Measurements from ENCODE around the gene CD68. TPM values are rescaled to one million over a fixed set of nuclear protein-coding genes. Genes with fewer than 3 reads are reported as not detected.

The CD68 gene
- polyA plus RNA-seq, 3 donors = 642 to 884 (median 744) TPM

- intact Hi-C loops (cut with micrococcal nuclease) = loop anchor here (10.0 kb wide), 3 partner anchors 135 to 315 kb away; partner anchors contain the start of genes CTDNEP1 (in 1 of the 2), ELP5 (in 1 of the 2), FGF11 (in 1 of the 2) and KCTD11 (in 1 of the 2)
- peaks cover 22% of the 10 kb centered on the region for H3K4me1 Mint-ChIP-seq
- H3K4me1 ChIP-seq (ENCODE audit: control insufficient read depth in 1 of 2, insufficient read depth in 2 of 2, low read length in 2 of 2) = peaks cover 16 to 20% of the 10 kb centered on the region in 2 donors
- H3K36me3 ChIP-seq (replicated peaks in 1 of 2; ENCODE audit: control insufficient read depth in 1 of 2, insufficient read depth in 2 of 2, low read length in 2 of 2) = peaks cover 60 to 76% of the 10 kb centered on the region in 2 donors
- H3K27ac ChIP-seq (ENCODE audit: low read depth in 1 of 2, low read length in 2 of 2) = no peak overlapping the region
- peaks cover 68 to 84% of the 10 kb centered on the region in 2 donors for H3K36me3 Mint-ChIP-seq
- TF ChIP-seq, protein P1, sequence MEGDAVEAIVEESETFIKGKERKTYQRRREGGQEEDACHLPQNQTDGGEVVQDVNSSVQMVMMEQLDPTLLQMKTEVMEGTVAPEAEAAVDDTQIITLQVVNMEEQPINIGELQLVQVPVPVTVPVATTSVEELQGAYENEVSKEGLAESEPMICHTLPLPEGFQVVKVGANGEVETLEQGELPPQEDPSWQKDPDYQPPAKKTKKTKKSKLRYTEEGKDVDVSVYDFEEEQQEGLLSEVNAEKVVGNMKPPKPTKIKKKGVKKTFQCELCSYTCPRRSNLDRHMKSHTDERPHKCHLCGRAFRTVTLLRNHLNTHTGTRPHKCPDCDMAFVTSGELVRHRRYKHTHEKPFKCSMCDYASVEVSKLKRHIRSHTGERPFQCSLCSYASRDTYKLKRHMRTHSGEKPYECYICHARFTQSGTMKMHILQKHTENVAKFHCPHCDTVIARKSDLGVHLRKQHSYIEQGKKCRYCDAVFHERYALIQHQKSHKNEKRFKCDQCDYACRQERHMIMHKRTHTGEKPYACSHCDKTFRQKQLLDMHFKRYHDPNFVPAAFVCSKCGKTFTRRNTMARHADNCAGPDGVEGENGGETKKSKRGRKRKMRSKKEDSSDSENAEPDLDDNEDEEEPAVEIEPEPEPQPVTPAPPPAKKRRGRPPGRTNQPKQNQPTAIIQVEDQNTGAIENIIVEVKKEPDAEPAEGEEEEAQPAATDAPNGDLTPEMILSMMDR (IDR thresholded peaks at IDR 0.05) = no peak
- no peaks in the 10 kb centered on the region for H3K9me3 ChIP-seq (replicated peaks in 1 of 2; ENCODE audit: control insufficient read depth in 1 of 2, insufficient read depth in 1 of 2, low read length in 2 of 2)
- H3K4me3 ChIP-seq (replicated peaks in 1 of 3; ENCODE audit: low read depth in 2 of 3, low read length in 3 of 3) = no peak overlapping the region
- H3K4me3 Mint-ChIP-seq = no peak overlapping the region
- H4K20me1 ChIP-seq (ENCODE audit: insufficient read depth, low read length) = peaks cover 24% of the 10 kb centered on the region
- H3K27me3 ChIP-seq (ENCODE audit: control insufficient read depth in 2 of 2, insufficient read depth in 2 of 2, low read length in 2 of 2) = no peaks in the 10 kb centered on the region
- H3K4me2 ChIP-seq (replicated peaks; ENCODE audit: extremely low read depth, low read length, poor library complexity, severe bottlenecking) = no peak overlapping the region
- DNase-seq = peak in 1 of 3 donors; percentile 2
- H3K27me3 Mint-ChIP-seq (ENCODE audit: low read depth in 3 of 3) = peaks cover 0 to 2% (median 2%) of the 10 kb centered on the region in 3 donors
- WGBS (ENCODE audit: insufficient coverage) = 100% methylated on average over 1 of the region's 5 CpGs
- H3K9ac ChIP-seq (ENCODE audit: insufficient read depth, low read length, poor library complexity, severe bottlenecking) = no peak overlapping the region
- no peak overlapping the region for H2AFZ ChIP-seq (ENCODE audit: insufficient read depth, low read depth, low read length, poor library complexity, severe bottlenecking)
- H3K79me2 ChIP-seq (ENCODE audit: insufficient read depth, low read length) = peaks cover 79% of the 10 kb centered on the region
- peak overlapping the region in 2 of 7 donors; percentile 2 to 47 for H3K27ac Mint-ChIP-seq
- peaks cover 0 to 4% (median 0%) of the 10 kb centered on the region in 7 donors for H3K9me3 Mint-ChIP-seq
Observed at GRCh38 chr17:7569571-7569970, 9.9 kb upstream of the CD68 start.

GRCh38 chr17:7570351-7570750 lies 9.1 kb upstream of the CD68 start:
- no peak overlapping the region for H3K27ac ChIP-seq (ENCODE audit: low read depth in 1 of 2, low read length in 2 of 2)
- H3K4me2 ChIP-seq (replicated peaks; ENCODE audit: extremely low read depth, low read length, poor library complexity, severe bottlenecking) = no peak overlapping the region
- no peak overlapping the region for H3K4me3 Mint-ChIP-seq

More at GRCh38 chr17:7570351-7570750, 9.1 kb upstream of the CD68 start:
- Histone ChIP-seq H2AFZ (ENCODE audit: insufficient read depth, low read depth, low read length, poor library complexity, severe bottlenecking) (no peak overlapping the region), H3K4me3 (replicated peaks in 1 of 3; ENCODE audit: low read depth in 2 of 3, low read length in 3 of 3) (no peak overlapping the region), H4K20me1 (ENCODE audit: insufficient read depth, low read length) (peaks cover 31% of the 10 kb centered on the region), H3K9ac (ENCODE audit: insufficient read depth, low read length, poor library complexity, severe bottlenecking) (no peak overlapping the region), H3K36me3 (replicated peaks in 1 of 2; ENCODE audit: control insufficient read depth in 1 of 2, insufficient read depth in 2 of 2, low read length in 2 of 2) (peaks cover 60 to 76% of the 10 kb centered on the region in 2 donors), H3K27me3 (ENCODE audit: control insufficient read depth in 2 of 2, insufficient read depth in 2 of 2, low read length in 2 of 2) (no peaks in the 10 kb centered on the region), H3K79me2 (ENCODE audit: insufficient read depth, low read length) (peaks cover 79% of the 10 kb centered on the region), H3K9me3 (replicated peaks in 1 of 2; ENCODE audit: control insufficient read depth in 1 of 2, insufficient read depth in 1 of 2, low read length in 2 of 2) (no peaks in the 10 kb centered on the region), H3K4me1 (ENCODE audit: control insufficient read depth in 1 of 2, insufficient read depth in 2 of 2, low read length in 2 of 2) (peaks cover 23 to 28% of the 10 kb centered on the region in 2 donors)
- 97% methylated on average over 5 of the region's 10 CpGs for WGBS (ENCODE audit: insufficient coverage)
- Mint-ChIP-seq H3K4me1 (peaks cover 30% of the 10 kb centered on the region), H3K27ac (peak overlapping the region in 2 of 7 donors; percentile 25 to 89), H3K36me3 (peaks cover 69 to 84% of the 10 kb centered on the region in 2 donors), H3K9me3 (peaks cover 0 to 4% (median 0%) of the 10 kb centered on the region in 7 donors), H3K27me3 (ENCODE audit: low read depth in 3 of 3) (peaks cover 0 to 3% (median 2%) of the 10 kb centered on the region in 3 donors)
- DNase-seq = no peak
- intact Hi-C loops (cut with micrococcal nuclease) = loop anchor here (5.0 to 10.0 kb wide), 3 partner anchors 88 to 246 kb away; partner anchors contain the start of genes NEURL4 (in 1 of the 2), POLR2A (in 1 of the 2), SLC35G6 (in 1 of the 2) and TP53 (in 1 of the 2)
- TF ChIP-seq, protein P1 (IDR thresholded peaks at IDR 0.05) = no peak

Data from CD14-positive monocyte (primary cell).